ENCODE results near the gene ST8SIA5.

ST8SIA5 gene

DNA sequence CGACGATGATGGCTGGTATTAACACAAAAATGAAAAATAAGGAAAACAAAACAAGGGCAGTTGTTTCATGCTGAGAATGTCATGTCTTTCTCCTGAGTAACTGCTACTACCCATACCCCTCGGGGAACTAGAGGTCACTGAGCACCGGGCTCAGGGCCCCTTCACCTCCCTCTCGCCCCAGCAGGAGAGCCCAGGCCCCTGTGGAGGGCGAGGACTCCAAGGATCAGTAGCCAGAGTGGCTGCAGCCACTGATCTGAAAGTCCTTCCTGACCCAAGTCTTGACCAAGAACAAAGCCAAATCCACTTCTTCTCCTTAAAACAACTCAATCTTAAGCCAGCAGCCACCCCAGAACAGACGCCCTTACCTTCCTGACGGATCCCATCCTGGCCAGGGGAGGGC, 25.5 kb downstream of the ST8SIA5 start:
- no peak for TF ChIP-seq CTCF (IDR thresholded peaks at IDR 0.05; ENCODE audit: low read depth, low read length)
- DNase-seq (ENCODE audit: extremely low read depth, low read depth) = no peak

DNA sequence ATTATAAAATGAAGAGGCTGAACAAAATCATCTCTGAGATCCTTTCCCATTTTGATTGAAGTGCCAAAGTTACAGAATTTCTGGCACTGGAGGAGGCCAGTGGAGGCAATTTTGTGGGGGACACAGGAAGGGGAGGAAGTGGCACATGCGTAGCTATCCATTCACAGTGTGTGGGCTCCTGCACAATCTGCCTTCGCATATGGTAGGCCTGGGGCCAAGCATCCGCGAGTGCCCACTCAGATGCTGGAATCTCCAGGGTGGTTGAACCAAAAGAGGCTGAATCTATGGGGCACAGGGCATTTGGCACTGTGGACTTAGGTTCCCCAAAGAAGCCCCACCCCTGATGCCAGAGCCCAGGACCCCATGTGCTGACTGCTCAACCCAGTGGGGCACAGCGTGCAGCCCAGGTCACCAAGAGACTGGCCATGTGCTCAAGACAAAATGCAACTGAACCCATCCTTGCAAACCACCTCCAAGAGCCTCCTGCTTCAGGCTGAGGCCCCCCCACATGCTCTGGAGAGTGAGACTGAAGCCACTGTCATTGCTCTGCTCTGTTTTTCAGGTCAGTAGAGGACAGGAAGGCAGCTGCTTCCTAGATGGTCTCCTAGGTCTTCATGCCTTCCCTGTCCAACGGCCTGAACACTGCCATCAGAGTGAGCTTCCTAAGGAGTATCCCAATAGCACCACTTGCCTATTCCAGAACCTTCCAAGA, 28.5 kb downstream of the ST8SIA5 start:
- TF ChIP-seq CTCF (IDR thresholded peaks at IDR 0.05; ENCODE audit: low read depth, low read length) = no peak
- no peak for DNase-seq (ENCODE audit: extremely low read depth, low read depth)

DNA sequence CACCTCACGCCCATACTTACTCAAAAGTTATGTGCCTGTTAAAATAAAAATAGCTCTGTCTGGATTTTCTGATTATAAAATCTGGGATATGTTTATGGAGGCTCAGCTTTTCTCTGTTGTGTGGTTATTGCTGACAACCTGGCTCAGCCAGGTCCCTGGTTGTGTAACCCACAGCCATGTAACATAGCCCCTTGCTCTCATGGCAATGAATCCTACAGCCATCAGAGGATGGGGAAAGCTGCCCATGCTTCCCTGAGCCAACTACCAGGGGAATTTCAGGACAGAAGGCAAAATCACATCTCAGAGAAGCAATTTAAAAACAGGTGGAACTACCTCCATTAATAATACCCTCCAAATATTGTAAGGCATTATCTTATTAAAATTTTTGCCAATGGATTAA, 29.7 kb downstream of the ST8SIA5 start:
- no peak for TF ChIP-seq CTCF (IDR thresholded peaks at IDR 0.05; ENCODE audit: low read depth, low read length)
- DNase-seq (ENCODE audit: extremely low read depth, low read depth) = no peak

DNA sequence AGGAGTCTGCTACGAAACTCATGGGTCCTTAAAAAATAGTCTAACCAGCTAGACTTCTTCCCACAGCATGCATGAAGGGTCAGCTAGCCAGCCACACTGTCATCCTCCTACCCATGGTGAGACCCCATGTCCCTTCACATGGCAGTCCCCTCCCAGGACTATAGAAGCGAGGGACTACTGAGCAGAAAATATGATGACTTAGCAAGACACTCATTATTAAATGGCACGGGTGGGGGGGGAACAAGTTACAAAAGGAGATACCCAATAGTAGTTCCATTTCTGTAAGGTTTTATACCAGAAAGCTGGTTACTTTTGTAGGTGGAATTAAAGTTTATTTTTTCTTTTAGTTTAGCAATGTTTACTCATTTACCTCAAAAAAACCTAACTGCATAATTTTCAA, 31.5 kb downstream of the ST8SIA5 start:
- DNase-seq (ENCODE audit: extremely low read depth, low read depth) = no peak
- TF ChIP-seq CTCF (IDR thresholded peaks at IDR 0.05; ENCODE audit: low read depth, low read length) = no peak

- no peak for DNase-seq (ENCODE audit: extremely low read depth, low read depth)
Measured at GRCh38 chr18:46723856-46724415, 32.9 kb downstream of the ST8SIA5 start.

GRCh38 chr18:46722051-46722450, 34.8 kb downstream of the ST8SIA5 start:
- TF ChIP-seq CTCF (IDR thresholded peaks at IDR 0.05; ENCODE audit: low read depth, low read length) = no peak
- no peak for DNase-seq (ENCODE audit: extremely low read depth, low read depth)

More at GRCh38 chr18:46723856-46724415, 32.9 kb downstream of the ST8SIA5 start:
- no peak for TF ChIP-seq CTCF (IDR thresholded peaks at IDR 0.05; ENCODE audit: low read depth, low read length)

DNA sequence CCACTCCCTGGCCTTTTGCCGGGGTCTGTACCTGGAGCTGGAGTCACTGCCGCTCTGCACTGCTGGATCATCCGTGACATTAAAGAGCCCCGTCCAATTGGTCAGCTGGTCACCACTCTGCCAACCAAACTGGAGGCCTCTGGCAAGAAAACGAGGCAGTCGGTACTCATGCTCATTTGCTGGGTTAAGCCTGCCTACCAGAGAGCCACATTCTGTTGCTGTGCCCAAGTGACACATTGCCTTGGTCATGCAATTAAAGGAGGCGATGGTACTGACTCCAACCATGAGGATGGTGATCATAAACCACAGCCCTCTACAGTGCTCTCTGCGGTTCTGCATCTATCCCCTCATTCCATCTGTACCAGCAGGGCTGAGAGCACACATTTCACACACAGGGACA, 35.5 kb downstream of the ST8SIA5 start:
- no peak for DNase-seq (ENCODE audit: extremely low read depth, low read depth)
- no peak for TF ChIP-seq CTCF (IDR thresholded peaks at IDR 0.05; ENCODE audit: low read depth, low read length)

Measured in AG09319 (cell line).